Epidermal melanocyte (primary cell): ENCODE measurements around the gene NEURL1B.
A peak's percentile ranks its signal among the peaks of the same experiment; 100 is the strongest.
"Not testable (repeated sequence)": the region's sequence is repeated elsewhere in the genome, so short reads cannot be mapped to it uniquely, and the experiment has no call there.

Experiments used
- DNase-seq: peaks from one replicate; pipeline ENCODE4 v3.0.0; 2011; ENCODE audit warnings: low spot score; ENCODE audit not compliant: insufficient read length

NEURL1B gene, protein sequence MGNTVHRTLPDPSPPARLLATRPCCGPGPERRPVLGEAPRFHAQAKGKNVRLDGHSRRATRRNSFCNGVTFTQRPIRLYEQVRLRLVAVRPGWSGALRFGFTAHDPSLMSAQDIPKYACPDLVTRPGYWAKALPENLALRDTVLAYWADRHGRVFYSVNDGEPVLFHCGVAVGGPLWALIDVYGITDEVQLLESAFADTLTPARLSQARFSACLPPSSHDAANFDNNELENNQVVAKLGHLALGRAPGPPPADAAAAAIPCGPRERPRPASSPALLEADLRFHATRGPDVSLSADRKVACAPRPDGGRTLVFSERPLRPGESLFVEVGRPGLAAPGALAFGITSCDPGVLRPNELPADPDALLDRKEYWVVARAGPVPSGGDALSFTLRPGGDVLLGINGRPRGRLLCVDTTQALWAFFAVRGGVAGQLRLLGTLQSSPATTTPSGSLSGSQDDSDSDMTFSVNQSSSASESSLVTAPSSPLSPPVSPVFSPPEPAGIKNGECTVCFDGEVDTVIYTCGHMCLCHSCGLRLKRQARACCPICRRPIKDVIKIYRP

DNA sequence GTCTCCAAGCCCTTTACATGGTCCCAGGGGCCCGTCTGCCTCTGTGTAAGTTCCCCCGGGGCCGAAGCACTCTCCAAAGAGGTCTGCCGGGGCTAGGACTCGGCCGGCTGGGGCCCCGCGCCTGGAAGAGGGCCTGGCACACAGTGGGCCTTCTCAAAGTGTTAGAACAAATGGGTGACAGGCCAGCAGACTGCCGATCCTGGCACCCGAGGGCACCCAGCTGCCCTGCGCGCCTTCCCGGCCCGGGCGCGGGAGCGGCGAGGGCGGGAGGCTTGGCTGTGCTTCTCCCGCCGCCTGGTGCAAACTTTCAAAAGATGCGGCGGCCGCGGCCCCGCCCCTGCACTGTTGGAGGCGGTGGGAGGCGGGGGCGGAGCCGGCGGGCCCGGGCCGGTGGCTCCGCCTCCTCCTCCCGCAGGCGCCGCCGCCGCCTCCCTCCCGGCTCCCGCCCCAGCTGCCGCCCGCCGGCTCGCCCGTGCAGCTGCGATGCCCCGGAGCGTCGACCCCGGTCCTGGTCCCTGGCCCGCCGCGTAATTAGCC, at the start of gene NEURL1B:
TSS of gene NEURL1B (plus strand) at position 442 of the 537 bp plus-strand sequence. CDS start 144 bp downstream, outside the sequence.
- DNase-seq: peak; percentile 79

DNA sequence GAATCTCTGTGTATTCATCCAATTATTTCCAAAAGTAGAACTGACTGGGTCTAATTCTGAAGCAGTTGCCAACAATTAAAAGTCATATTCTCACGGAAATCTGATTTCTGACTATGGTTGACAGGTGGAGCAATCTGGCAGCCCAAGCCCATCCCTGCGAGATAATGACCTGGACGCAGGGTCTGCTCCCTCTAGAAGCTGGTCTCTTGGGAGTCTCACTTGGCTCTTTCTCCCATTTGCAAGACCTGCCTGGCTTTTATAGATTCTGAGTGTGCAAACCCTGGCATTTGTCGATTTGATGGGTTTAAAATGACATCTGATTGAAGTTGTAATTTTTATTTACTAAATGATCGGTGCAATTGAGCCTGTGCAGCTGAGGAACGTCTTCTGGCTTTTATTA, 49.4 kb upstream of the NEURL1B start:
- no peak for DNase-seq

DNA sequence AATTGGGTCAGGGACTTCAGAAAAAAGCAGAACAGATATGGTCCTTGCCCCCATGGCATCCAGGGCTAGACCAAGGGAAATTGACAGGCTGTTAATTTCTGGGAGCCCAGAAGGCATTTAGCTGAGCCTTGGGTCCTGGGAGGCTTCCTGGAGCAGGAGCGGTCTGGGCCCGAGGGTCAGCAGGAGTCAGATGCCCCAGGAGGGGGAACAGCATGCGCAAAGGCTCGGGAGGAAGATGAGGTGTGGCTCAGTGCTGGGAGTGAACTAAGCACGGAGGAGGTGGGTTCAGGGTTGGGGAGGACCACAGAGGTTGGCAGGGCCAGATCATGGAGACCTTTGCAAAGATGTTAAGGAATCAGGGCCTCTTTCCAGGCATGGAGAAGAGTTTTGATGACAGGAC, 48.2 kb upstream of the NEURL1B start:
- no peak for DNase-seq

DNA sequence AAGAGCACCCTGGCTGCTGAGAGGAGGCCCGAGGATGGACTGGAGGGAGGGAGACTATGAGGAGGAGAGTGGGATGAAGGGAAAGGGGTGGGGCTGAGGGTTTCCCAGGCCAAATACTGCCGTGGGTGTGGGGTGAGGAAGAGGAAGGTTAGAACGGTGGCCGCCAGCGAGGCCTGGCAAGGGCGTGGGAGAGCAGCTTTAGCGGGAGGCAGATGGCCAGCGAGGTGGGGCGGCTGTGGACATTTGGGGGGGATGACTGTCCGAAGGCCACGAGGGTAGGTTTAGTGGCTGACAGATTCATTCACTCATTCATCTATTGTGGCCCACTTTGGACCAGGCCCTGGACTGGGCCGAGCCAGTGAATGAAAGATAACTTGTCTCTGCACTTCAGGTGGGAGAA, 47.8 kb upstream of the NEURL1B start:
- DNase-seq: no peak

DNA sequence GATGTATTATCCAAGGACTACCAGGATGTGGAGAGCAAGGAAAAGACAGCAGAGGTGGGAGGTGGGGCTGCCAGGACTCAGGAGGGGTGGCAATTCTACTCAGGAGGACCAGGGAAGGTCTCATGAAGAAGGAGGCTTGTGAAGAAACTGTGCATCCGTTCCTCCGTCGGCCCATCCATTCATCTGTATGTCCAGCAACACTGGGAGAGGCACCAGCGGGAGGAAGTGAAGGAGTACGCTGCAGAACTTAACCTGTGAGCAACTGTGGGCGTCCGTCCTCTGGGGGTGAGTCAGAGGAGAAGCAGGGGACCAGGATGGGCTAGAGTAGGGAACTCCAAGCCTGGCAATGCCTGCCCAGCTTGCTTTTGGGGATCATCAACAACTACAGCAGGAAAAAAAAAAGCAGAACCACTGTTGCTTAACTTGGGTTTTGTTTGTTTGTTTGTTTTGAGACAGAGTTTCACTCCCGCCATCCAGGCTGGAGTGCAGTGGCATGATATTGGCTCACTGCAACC, 47.3 kb upstream of the NEURL1B start:
- no peak for DNase-seq

DNA sequence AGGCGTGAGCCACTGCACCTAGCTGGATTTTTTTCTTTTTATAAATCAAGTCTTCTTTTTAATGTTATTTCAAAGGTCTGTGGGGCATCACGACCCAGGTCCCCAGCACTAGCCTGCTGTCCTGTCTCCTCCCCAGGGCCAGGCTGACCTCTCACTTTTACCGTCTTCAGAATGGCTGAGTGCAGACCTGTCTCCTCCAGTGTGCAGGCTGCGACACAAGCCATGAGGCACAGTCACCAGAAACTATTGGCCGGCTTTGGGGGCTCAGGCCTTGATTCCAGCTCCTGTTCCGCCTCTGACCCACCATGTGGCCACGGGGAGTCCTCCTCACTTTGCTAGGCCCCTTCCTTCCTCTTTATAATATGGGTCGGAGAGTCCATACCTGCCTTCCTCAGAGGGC, 46.6 kb upstream of the NEURL1B start:
- DNase-seq: no peak

DNA sequence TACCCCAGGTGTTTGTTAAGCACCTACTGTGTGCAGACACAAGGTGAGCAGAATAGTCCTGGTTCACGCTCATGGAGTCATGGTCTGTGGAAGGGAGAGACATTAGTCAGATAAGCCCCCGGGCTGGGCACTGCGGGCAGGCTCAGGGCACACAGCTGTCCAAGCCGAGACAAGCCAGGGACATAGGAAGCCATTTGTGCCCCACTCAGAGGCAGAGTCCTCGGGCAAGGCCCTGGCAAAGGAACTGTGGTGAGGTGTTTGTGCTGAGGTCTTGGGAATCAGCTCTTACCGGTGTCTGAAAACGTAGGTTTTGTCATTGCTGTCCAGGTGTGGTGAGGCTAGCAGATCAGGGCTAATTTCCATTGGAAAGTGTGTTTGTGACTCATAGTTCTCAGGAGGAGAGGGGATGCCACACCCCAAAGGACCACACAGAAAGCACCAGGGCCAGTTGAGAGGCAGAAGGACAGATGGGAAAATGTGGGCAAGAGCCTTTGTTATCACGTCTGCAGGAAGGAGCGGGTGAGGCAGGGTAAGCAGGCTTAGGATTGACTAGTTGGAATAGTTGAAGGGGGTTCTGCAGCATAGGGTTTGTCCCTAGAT, 46.1 kb upstream of the NEURL1B start:
- DNase-seq: no peak

DNA sequence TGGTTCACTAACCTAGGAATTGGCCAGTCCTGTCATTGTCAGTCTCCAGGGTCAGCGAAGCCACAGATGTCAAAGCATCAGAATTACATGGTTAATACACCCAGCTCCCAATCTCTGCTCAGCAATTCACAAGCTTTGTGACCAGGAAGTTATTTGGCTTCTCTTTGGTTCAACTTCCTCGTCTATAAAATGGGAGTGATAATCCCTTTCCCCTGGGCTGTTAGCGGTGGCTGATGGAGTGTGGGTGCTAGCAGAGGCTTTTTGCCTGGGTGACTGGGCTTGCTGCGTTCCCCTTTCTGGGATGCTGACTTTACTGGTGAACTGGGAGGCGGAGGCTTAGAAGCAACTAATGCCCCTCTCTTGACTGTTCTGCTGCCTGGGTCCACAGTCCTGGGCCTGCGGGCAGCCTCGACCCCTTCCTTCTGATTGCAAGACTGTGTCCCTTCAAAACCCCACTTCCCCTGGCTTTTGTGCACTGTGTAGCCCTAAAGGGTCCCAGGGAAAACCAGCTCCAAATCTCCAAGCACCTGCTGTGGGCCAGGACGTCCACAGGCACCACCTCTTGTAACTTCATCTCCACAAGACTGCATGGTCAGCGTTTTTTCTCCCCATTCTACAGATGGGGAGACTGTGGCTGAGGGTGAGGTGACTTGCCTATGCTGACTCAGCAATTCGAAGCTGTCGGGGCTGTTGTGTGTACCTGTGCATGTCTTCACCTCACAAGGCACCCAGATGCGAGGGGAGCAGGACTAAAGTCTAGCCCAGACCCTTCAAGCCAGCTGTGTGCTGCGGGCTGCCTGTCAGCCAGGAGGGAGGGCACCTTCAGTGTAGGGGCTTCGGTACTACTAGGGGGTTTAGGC, 45.2 kb upstream of the NEURL1B start:
- DNase-seq: no peak

DNA sequence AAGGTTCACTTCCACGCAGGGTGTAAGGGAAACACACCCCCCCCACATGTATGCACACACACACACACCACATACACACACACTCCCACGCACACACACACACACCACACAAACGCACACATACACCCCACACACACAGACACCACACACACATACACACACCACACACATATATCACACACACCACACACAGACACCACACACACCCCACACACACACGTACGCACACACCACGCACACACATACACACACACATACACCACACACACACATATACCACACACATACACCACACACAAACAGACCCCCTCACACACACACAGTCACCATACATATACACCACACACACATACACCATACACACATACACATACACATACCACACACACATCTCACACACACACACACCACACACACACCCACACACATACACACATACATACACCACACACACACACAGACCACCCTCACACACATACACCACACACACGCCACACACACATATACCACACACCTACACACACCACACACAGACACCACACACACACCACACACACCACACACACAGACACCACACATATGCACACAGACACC, 44.3 kb upstream of the NEURL1B start:
- no peak for DNase-seq

DNA sequence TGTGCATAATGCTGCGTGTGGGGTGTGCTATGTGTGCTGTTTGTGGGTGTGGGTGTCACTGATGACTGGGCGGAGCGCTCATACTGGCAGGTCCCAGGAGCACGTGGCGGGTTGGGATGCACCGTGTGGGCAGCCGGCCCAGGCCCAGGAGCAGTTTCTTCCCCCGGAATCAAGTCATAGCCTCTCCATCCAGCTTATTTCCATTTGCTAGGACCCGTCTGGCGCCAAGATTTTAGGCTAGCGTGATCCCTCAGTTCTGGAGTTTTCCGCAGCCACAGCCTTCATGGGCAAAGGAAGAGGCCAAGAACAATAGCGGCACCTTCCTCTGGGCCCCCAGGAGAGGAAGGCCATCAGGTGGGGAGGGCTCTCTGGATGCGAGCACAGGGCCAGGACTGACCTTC, 43.3 kb upstream of the NEURL1B start:
- no peak for DNase-seq

DNA sequence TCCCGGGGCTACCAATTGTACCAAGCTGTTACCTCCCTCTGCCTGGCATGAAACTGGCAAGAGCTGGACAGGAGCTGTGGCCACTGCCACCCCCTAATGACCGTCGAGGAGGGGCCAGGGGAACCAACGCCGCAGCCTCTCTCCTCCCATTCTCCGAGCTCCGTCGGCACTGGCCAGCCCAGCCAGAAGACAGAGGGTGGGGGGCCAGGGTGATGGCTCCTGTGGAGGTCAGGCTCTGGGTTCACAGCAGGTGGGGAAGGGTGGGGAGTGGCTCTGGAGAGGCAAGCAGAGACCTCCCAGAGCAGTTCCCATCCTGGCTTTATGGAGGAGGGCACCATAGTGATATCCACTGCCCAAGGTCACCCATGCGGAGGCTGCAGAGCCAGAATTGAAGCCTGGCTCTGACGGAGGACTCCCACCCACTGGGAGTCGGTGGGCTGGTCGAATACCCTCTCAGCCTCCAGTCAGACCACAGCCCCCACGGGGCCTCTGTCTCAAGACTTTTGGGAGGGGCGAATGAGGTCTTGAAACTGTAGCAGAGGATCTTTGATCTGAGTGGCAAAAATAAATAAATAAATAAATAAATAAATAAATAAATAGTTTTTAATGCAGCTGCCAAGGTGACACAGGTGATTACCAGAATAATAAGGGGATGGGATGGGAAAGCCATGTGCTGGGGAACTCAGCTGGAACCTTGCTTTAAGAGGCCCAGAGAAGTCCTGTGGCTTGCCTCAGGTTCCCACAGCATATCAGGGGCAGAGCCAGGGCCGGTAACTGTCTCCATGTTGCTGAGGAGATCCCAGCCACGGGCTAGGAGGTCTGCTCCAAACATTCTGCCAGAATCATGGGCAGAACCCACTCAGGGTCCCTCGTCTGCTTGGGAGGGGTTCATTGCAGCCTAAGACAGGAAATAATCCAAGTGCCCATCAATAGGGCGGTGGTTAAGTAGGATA, 42.5 kb upstream of the NEURL1B start:
- DNase-seq: no peak

DNA sequence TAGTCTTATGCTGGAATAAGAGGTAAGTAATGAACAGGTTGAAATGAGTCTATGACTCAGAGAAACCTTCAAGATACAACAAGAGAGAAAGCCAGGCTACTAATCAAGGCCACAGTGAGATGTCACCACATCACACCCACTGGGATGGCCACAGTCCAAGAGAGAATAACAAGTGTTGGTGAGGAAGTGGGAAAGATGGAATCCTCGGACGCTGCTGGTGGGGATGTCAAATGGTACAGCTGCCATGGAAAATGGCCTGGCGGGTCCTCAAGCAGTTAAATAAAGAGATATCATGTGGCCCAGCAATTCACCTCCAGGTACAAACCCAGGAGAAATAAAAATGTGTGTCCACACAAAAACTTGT, 41.9 kb upstream of the NEURL1B start:
- DNase-seq: no peak

DNA sequence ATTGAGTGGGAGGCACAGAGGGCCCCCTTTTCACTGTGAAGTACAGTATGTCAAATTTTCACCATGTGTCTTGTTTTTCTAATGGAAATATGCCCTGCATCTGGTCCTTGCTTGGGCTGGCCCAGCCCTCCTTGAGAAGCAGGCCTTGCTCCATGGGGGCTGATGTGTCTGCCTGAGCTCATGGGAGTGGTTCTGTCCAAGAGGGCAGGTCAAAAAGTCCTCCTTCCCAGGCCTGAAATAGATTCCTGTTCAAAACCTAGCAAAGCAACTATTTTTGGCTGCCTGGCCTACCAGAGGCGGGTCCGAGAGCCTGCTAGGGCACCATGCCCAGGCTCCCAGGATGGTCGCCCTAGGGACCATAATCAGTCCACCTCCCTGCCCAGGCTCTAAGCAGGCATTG, 40.5 kb upstream of the NEURL1B start:
- no peak for DNase-seq

DNA sequence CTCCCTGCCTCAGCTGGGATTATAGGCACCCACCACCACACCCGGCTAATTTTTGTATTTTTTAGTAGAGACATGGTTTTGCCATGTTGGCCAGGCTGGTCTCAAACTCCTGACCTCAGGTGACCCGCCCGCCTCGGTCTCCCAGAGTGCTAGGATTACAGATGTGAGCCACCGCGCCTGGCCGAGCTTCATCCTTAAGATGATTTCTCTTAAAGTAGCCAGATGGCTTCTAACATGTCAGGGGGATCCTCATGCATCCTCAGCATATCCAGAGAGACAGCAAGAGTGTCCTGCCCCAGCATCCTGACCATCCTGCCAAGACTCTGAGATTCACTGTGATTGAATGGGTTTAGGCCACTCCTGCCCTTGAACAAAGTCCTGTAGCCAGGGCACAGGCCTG, 39.5 kb upstream of the NEURL1B start:
- not testable (repeated sequence) for DNase-seq

DNA sequence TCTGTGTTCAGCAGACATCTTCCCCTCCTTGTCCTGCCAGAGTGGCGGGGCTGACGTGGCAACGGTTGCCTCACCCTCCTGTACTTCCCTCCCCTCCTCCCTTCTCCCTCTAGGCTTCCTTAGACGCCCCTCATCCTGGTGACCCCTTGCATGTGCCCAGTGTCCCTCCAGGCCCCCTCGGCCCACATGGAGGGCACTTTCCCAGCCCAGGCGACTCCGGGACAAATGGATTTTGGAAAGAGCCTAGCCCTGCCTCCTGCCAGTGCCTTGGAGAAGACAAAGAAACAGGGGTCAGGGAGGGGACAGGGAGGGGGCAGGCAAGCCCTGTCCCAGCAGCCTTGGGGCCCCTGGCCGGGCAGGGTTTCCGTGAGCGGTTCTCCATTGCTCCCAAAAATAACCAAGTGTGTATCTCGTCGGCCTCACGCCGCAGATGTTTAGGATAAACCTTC, 38.3 kb upstream of the NEURL1B start:
- DNase-seq: no peak

DNA sequence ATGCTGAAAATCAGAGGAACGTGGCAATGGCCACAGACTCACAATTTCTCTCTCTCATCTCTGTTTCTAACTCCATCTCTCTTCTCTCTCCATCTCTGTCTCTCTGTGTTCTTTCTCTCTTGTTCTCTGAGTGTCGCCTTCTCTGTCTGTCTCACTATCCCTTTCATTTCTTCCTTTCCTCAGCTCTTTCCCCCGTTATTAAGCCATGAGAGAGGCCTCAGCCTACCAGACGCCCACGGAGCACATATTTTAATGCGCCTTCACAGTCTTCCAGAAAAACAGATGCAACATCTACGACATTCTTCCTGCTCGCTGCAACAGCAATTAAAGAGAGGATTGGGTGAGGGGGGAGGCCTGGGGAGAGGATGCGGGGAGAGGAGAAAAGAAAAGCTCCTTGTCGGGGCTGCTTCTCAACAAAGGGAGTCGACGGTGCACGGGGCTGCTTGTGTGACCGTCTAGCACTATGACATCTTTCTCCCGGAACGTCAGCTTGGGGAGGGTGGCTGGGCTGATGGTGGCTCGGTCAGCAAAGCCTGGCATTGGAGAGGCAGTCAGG, 37.7 kb upstream of the NEURL1B start:
- no peak for DNase-seq

DNA sequence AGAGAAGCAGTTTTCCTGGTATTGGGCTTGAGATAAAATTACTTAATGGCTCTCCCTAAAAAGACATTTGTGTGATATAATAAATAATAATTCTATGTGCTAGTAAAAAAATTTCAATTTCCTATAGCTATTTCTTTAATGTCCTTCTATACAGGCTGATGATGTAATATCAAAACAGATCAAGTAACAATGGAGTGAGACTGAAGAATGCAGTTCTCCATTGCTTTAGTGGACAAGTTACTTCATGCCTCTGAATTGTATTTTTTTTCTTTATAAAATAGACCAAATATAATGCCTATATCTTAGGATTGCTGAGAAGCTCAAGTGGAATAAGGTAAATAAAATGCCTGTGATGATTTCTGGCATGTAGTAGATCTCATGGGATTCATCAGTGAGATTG, 35.6 kb upstream of the NEURL1B start:
- DNase-seq: no peak

DNA sequence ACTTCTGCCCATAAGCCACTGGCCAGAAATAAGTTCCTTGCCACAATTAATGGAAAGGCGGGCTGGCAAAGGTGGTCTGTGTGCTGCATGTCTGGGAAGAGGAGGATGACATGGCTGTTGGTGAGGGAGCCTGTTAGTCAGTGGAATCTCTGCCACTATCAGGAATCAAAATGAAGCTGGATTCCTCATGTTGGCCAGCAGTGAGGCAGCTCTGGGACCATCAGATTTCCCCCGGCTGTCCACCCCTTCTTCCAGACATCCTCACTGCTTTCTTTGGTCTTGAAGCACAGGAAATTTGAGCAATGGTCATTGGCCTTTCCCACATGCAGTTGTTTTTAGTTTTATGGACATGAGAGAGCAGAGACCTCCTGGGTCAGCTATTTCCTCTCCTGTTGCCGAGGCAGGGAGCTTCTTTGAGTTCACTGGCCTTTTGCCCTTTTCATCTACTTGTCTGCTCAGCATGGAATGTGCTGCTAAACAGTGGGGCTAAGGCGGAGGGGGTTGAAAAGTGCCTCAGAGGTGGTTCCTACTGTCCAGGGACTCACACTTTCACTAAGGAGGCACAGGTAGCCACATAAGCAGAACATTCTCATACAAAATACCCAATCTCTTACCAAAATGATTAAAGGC, 34.8 kb upstream of the NEURL1B start:
- no peak for DNase-seq

DNA sequence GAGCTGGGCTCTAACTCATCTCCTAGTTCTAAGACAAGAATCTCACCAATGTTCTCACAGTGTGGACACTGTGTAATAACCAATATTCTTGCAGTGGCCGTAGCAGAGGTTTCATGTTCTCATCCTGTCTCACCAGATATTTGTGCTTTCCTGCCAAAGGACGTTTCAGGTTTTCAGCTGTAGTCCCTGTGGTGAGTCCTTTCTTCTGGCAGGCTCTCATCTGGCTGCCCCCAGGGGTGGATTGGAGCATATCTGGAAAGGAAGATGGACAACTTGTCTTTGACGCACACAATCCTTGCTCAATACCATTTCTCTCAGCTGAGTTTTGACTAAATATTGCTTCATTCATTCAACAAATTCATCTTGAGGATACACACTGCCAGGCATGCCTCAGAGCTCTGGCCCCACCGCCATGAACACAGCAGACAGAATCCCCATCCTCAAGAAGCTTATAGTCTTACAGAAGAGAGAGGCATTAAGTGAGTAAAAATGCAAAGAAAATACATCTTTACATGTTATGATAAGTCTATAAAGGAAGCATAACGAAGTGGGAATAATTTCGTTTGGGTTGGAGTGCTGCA, 33.8 kb upstream of the NEURL1B start:
- DNase-seq: no peak
